DND-41 (cell line): ENCODE results near the gene CALB2.

Source experiments
- EZH2 ChIP-seq: IDR thresholded peaks from 3 replicates; pipeline ENCODE4 v1.6.1; 2012; ENCODE audit warnings: borderline replicate concordance, low read depth, mild to moderate bottlenecking, moderate library complexity, low read length, inconsistent platforms; ENCODE audit not compliant: severe bottlenecking
- TF ChIP-seq, protein P1 (sequence below): IDR thresholded peaks from 2 replicates; pipeline ENCODE4 v1.5.1; 2012; ENCODE audit warnings: borderline replicate concordance, low read length, moderate library complexity, mild to moderate bottlenecking; ENCODE audit not compliant: poor library complexity, severe bottlenecking; ENCODE audit errors: extremely low read depth

DNA sequence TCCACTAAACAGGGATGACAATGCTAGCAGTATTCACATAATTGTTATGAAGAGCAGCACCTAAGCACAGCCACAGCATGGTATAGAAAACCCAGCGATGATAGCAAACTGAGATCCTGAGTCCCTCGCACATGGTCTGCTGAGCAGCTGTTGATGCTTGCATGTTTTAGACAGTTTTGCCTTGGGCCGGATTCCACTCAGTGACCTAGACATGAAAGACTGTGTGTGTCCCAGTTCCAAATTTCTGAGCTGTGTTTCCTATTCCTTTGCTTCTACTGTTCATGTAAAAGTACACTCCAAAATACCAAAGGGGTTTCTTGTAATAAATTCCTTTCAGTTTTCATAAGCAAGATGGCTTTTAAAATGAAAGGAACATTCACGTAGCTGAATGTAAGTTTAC, 38.5 kb upstream of the CALB2 start:
- no peak for TF ChIP-seq EZH2
- TF ChIP-seq, protein P1, sequence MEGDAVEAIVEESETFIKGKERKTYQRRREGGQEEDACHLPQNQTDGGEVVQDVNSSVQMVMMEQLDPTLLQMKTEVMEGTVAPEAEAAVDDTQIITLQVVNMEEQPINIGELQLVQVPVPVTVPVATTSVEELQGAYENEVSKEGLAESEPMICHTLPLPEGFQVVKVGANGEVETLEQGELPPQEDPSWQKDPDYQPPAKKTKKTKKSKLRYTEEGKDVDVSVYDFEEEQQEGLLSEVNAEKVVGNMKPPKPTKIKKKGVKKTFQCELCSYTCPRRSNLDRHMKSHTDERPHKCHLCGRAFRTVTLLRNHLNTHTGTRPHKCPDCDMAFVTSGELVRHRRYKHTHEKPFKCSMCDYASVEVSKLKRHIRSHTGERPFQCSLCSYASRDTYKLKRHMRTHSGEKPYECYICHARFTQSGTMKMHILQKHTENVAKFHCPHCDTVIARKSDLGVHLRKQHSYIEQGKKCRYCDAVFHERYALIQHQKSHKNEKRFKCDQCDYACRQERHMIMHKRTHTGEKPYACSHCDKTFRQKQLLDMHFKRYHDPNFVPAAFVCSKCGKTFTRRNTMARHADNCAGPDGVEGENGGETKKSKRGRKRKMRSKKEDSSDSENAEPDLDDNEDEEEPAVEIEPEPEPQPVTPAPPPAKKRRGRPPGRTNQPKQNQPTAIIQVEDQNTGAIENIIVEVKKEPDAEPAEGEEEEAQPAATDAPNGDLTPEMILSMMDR, result no peak
